ENCODE results near the gene SIGMAR1. TPM values are rescaled to one million over a fixed set of nuclear protein-coding genes. Genes with fewer than 3 reads are reported as not detected.

The SIGMAR1 gene
- total RNA-seq, 1 experiment from 2014 or later: 165 TPM

DNA sequence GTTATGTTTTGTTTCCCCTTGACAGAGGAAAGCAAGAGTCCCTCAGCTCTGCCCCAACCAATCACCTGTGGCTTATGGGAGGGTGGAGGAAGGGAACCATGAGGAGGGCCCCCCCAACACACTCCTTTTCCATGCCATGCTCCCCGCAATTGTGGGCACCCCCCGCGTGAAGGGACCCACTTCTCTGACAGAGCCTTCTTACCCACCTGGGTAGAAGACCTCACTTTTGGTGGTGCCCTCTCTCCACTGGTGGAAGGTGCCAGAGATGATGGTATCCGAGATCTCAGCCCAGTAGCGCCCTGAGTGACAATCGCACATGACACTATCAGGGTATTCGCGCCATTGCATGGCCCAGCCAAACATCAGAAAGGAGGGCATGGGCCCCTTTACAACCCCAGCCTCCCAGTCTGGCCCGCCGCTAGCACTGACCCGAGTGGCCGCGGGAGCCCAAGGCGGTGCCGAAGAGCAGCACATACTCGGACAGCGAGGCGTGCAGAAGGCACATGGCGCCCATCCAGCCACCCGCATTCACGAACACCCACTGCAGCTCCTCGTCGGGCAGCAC is 714 bp downstream of the SIGMAR1 start:
- Histone ChIP-seq H3K27me3 (replicated peaks; ENCODE audit: insufficient read depth, low read depth, low read length, poor library complexity) (no peaks in the 10 kb centered on the region), H3K4me3 (ENCODE audit: low read depth, low read length, poor library complexity, severe bottlenecking) (peak overlapping the region; percentile 76), H3K36me3 (ENCODE audit: insufficient read depth, low read length, poor library complexity, severe bottlenecking) (peaks cover 14% of the 10 kb centered on the region), H3K4me1 (ENCODE audit: insufficient read depth, low read length, poor library complexity, severe bottlenecking) (peaks cover 6% of the 10 kb centered on the region), H3K9me3 (ENCODE audit: low read depth, low read length, poor library complexity, severe bottlenecking) (no peaks in the 10 kb centered on the region), H3K27ac (ENCODE audit: low read depth, low read length, poor library complexity, severe bottlenecking) (peak overlapping the region; percentile 87)
- ChIA-PET CTCF (no interaction called here), POLR2A (ENCODE audit: low non-redundant PET) (no interaction called here)
- peak; percentile 30 for DNase-seq (ENCODE audit: low spot score)
- no TSS peak for BruUV-seq (replicated peaks)
- intact Hi-C loops (cut with micrococcal nuclease; ENCODE audit: unreplicated experiment): no loop called here
- no peak for TF ChIP-seq EZH2 (IDR thresholded peaks at IDR 0.05; ENCODE audit: borderline replicate concordance, low read depth, low read length, poor library complexity, severe bottlenecking)
- TF ChIP-seq, protein P1, sequence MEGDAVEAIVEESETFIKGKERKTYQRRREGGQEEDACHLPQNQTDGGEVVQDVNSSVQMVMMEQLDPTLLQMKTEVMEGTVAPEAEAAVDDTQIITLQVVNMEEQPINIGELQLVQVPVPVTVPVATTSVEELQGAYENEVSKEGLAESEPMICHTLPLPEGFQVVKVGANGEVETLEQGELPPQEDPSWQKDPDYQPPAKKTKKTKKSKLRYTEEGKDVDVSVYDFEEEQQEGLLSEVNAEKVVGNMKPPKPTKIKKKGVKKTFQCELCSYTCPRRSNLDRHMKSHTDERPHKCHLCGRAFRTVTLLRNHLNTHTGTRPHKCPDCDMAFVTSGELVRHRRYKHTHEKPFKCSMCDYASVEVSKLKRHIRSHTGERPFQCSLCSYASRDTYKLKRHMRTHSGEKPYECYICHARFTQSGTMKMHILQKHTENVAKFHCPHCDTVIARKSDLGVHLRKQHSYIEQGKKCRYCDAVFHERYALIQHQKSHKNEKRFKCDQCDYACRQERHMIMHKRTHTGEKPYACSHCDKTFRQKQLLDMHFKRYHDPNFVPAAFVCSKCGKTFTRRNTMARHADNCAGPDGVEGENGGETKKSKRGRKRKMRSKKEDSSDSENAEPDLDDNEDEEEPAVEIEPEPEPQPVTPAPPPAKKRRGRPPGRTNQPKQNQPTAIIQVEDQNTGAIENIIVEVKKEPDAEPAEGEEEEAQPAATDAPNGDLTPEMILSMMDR (conservative IDR thresholded peaks at IDR 0.05; ENCODE audit: low read depth, low read length): no peak

DNA sequence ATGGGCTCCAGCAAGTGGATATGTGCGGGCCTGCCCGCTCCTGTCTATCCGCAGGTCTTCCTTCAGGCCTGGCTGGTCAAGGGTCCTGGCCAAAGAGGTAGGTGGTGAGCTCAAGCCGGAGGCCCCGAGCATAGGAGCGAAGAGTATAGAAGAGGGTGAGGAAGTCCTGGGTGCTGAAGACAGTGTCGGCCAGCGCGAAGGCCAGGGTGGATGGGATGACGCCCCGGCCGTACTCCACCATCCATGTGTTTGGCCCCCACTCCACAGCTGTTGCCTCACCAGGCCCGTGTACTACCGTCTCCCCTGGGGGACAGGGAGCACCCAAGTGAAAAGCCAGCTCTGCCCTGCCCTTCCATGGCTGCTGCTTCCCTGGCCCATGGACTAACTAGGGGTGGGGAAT is 2.0 kb downstream of the SIGMAR1 start:
- Histone ChIP-seq H3K27ac (ENCODE audit: low read depth, low read length, poor library complexity, severe bottlenecking) (peak overlapping the region; percentile 8), H3K9me3 (ENCODE audit: low read depth, low read length, poor library complexity, severe bottlenecking) (no peaks in the 10 kb centered on the region), H3K27me3 (replicated peaks; ENCODE audit: insufficient read depth, low read depth, low read length, poor library complexity) (peaks cover 6% of the 10 kb centered on the region), H3K4me3 (ENCODE audit: low read depth, low read length, poor library complexity, severe bottlenecking) (peak overlapping the region; percentile 76), H3K4me1 (ENCODE audit: insufficient read depth, low read length, poor library complexity, severe bottlenecking) (peaks cover 6% of the 10 kb centered on the region), H3K36me3 (ENCODE audit: insufficient read depth, low read length, poor library complexity, severe bottlenecking) (peaks cover 14% of the 10 kb centered on the region)
- TF ChIP-seq, protein P1 (conservative IDR thresholded peaks at IDR 0.05; ENCODE audit: low read depth, low read length): no peak
- no peak for TF ChIP-seq EZH2 (IDR thresholded peaks at IDR 0.05; ENCODE audit: borderline replicate concordance, low read depth, low read length, poor library complexity, severe bottlenecking)
- POLR2A ChIA-PET (ENCODE audit: low non-redundant PET): no interaction called here
- BruUV-seq (replicated peaks): no TSS peak
- intact Hi-C loops (cut with micrococcal nuclease; ENCODE audit: unreplicated experiment): loop anchor here (2.0 kb wide), 1 partner anchor 23 kb away; the partner anchor contains the start of gene RPP25L
- CTCF ChIA-PET: no interaction called here
- DNase-seq (ENCODE audit: low spot score): no peak

DNA sequence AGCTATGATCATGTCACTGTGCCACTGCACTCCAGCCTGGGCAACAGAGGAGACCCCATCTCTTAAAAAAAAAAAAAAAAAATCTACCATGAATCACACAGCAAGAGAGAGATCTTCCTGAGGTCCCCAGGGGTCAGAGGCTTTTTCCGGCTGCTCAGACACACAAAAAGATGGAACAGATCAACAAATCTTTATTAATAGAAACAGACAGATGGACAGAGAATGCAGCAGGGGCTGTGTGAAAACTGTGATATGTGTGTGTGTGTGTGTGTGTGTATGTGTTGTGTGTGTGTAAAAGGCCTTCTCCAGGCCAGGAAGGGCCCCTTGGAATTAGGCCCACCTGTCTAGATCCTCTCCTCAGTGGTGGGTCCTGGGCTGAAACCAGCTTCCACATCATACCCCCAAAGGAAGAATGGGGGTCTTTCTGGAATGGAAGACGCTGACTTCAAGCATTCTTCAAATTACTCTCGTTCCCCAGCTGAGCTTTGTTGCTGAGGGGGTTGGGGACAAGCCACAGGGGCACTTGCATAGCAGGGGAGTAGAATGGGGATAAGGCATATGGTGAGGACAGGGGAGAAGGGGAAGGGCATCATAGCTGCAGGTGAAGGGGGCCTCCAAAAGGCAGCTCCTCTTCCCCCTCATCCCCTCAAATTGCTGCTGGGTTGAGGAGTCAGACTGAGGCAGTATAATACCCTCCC is 2.9 kb downstream of the SIGMAR1 start:
- peaks cover 6% of the 10 kb centered on the region for H3K4me1 ChIP-seq (ENCODE audit: insufficient read depth, low read length, poor library complexity, severe bottlenecking)
- TSS peak; percentile 63 for BruUV-seq (replicated peaks)
- no peak overlapping the region for H3K27ac ChIP-seq (ENCODE audit: low read depth, low read length, poor library complexity, severe bottlenecking)
- CTCF ChIA-PET: interaction anchor here (0.6 to 1.5 kb wide), 9 partner anchors 12 to 702 kb away, joined by 3 to 8 read pairs (median 6); partner anchors contain the start of genes DCTN3, GALT and RPP25L
- TF ChIP-seq EZH2 (IDR thresholded peaks at IDR 0.05; ENCODE audit: borderline replicate concordance, low read depth, low read length, poor library complexity, severe bottlenecking): no peak
- TF ChIP-seq, protein P1 (conservative IDR thresholded peaks at IDR 0.05; ENCODE audit: low read depth, low read length): no peak
- peaks cover 15% of the 10 kb centered on the region for H3K27me3 ChIP-seq (replicated peaks; ENCODE audit: insufficient read depth, low read depth, low read length, poor library complexity)
- POLR2A ChIA-PET (ENCODE audit: low non-redundant PET): no interaction called here
- intact Hi-C loops (cut with micrococcal nuclease; ENCODE audit: unreplicated experiment): loop anchor here (2.0 kb wide), 1 partner anchor 22 kb away; the partner anchor contains the start of gene RPP25L
- H3K9me3 ChIP-seq (ENCODE audit: low read depth, low read length, poor library complexity, severe bottlenecking): no peaks in the 10 kb centered on the region
- DNase-seq (ENCODE audit: low spot score): no peak
- H3K36me3 ChIP-seq (ENCODE audit: insufficient read depth, low read length, poor library complexity, severe bottlenecking): peaks cover 14% of the 10 kb centered on the region
- no peak overlapping the region for H3K4me3 ChIP-seq (ENCODE audit: low read depth, low read length, poor library complexity, severe bottlenecking)
